ENCODE data around the gene CCDC146.
A peak's percentile ranks its signal among the peaks of the same experiment; 100 is the strongest.

Gene CCDC146

GRCh38 chr7:77246026-77246640 lies 123.7 kb downstream of the CCDC146 start:
- TF ChIP-seq CTCF (IDR thresholded peaks at IDR 0.05; ENCODE audit: control insufficient read depth, insufficient read depth, low read depth, low read length, missing control alignments): no peak
- H3K4me3 ChIP-seq (ENCODE audit: control insufficient read depth, low read depth, low read length): no peak overlapping the region
- no peak for DNase-seq (ENCODE audit: low read depth)

GRCh38 chr7:77247206-77247850 lies 124.9 kb downstream of the CCDC146 start:
- no peak overlapping the region for H3K4me3 ChIP-seq (ENCODE audit: control insufficient read depth, low read depth, low read length)
- peak; percentile 35 for DNase-seq (ENCODE audit: low read depth)
- TF ChIP-seq CTCF (IDR thresholded peaks at IDR 0.05; ENCODE audit: control insufficient read depth, insufficient read depth, low read depth, low read length, missing control alignments): peak; percentile 79

DNA sequence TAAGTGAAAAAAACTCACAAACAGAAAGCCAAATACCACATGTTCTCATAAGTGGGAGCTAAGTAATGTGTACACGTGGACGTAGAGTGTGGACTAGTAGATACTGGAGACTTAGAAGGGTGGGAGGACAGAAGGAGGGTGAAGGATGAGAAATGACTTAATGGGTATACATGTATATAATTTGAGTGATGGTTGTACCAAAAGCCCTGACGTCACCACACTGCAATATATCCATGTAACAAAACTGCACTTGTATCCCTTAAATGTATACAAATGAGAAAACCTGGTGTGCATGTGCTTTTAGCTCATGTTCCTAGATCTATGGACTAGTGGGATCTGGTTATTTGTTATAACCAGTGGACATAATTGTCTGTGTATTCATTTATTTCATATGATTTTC lies 125.7 kb downstream of the CCDC146 start:
- DNase-seq (ENCODE audit: low read depth): no peak
- no peak overlapping the region for H3K4me3 ChIP-seq (ENCODE audit: control insufficient read depth, low read depth, low read length)
- no peak for TF ChIP-seq CTCF (IDR thresholded peaks at IDR 0.05; ENCODE audit: control insufficient read depth, insufficient read depth, low read depth, low read length, missing control alignments)

DNA sequence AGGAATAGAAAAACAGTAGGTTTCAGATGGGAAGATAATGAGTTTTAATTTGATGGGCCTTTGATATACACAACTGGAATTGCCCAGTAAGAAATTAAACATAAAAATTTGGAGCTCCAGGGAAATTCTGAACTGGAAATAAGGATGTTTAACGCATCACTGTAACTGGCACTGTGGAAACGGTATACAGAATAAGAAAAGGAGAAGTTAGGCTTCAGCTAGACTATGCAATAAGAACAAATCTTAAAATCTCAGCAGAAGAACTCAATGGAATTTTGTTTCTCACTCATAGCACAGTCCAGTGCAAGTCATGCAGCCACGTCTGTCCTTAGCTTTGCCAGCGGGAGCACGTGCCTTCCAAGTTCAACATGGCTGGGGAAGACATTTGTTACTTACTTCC lies 130.1 kb downstream of the CCDC146 start:
- no peak for DNase-seq (ENCODE audit: low read depth)
- TF ChIP-seq CTCF (IDR thresholded peaks at IDR 0.05; ENCODE audit: control insufficient read depth, insufficient read depth, low read depth, low read length, missing control alignments): no peak
- no peak overlapping the region for H3K4me3 ChIP-seq (ENCODE audit: control insufficient read depth, low read depth, low read length)

DNA sequence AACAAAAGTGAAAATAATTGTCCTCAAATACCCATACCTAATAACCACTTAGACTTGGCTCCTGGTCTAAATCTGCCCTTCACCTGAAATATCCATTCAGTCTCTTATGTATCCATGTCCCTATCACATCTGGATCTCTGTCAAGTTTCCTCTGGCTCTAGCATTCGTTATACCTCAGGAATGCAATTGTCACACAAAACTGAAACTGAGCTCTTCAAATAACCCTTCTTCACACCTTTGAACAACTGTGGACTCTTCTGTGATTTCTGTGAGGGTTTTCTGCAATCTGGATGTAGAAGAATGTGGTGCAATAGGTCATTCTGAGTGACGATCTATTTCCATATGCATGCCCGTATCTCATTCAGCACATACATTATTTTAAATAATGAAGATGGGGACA lies 130.7 kb downstream of the CCDC146 start:
- TF ChIP-seq CTCF (IDR thresholded peaks at IDR 0.05; ENCODE audit: control insufficient read depth, insufficient read depth, low read depth, low read length, missing control alignments): no peak
- H3K4me3 ChIP-seq (ENCODE audit: control insufficient read depth, low read depth, low read length): no peak overlapping the region

DNA sequence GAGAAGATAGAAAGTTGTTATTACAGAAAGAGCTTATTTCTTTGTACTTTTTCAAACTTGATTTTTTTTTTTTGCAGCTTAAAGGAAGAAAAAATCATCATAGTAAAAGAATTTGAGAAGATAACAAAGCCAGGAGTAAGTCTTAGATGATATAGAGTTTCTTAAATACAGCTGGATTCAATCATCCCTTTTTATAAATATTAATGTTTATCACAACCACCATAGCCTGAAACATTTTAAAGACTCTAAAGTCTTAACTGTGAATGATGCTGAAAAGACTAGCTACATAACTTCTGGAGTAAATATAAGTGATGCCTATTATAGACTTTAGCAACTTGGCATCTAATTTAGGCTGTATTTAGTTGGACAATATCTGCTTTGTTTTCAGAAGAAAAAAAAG lies 132.0 kb downstream of the CCDC146 start:
- TF ChIP-seq CTCF (IDR thresholded peaks at IDR 0.05; ENCODE audit: control insufficient read depth, insufficient read depth, low read depth, low read length, missing control alignments): no peak

More for the DNA sequence above, 130.7 kb downstream of the CCDC146 start:
- DNase-seq (ENCODE audit: low read depth): no peak

More for the DNA sequence above, 132.0 kb downstream of the CCDC146 start:
- H3K4me3 ChIP-seq (ENCODE audit: control insufficient read depth, low read depth, low read length): no peak overlapping the region
- no peak for DNase-seq (ENCODE audit: low read depth)

Measured in AG09309 (cell line).